PC-3 (cell line): ENCODE results near the gene ZNF629. TPM values are rescaled to one million over a fixed set of nuclear protein-coding genes. Genes with fewer than 3 reads are reported as not detected.
A peak's percentile ranks its signal among the peaks of the same experiment; 100 is the strongest.

ENCODE experiments used
- ATAC-seq: fragments of 200-7000 bp; cut with Tn5 transposase; 2 replicates; pipeline ENCODE4 v1.9.1; 2020; ENCODE audit warnings: mild to moderate bottlenecking, moderate library complexity
- BruUV-seq: library from RNA; stranded (reverse); fragments of 400-500 nt; replicated peaks from 2 replicates; lab custom pipeline; 2021; lab: Mats Ljungman, UMichigan
- CTCF ChIA-PET: fragments of 300-600 bp; sonication (Branson Sonifier 250); formaldehyde crosslinking; loops from one replicate; lab custom pipeline; 2022; ENCODE audit warnings: antibody characterized with exemption; lab: Charles Lee
- POLR2A ChIA-PET: fragments of 300-600 bp; sonication (Branson Sonifier 250); formaldehyde crosslinking; loops from one replicate; lab custom pipeline; 2022; ENCODE audit warnings: antibody characterized with exemption; ENCODE audit not compliant: unreplicated experiment; lab: Charles Lee
- DNase-seq: peaks from one replicate; pipeline ENCODE4 v3.0.0-alpha.2; 2015
- H2AFZ ChIP-seq: fragments of 300-600 bp; sonication (generic); 2 replicates; pipeline ENCODE4 v1.6.0; 2016; ENCODE audit warnings: antibody characterized with exemption, low read length
- H3F3A ChIP-seq: fragments of 300-600 bp; sonication (generic); one replicate; pipeline ENCODE4 v1.6.0; 2017; ENCODE audit warnings: antibody characterized with exemption, low read length, control low read depth, mild to moderate bottlenecking; ENCODE audit not compliant: unreplicated experiment
- H3K27ac ChIP-seq: fragments of 300-600 bp; sonication (generic); 2 replicates; pipeline ENCODE4 v1.5.1; 2016; ENCODE audit warnings: mild to moderate bottlenecking, low read length
- H3K27me3 ChIP-seq: fragments of 300-600 bp; sonication (generic); 2 replicates; pipeline ENCODE4 v1.6.1; 2016; ENCODE audit warnings: low read length, mixed read lengths
- H3K36me3 ChIP-seq: fragments of 300-600 bp; sonication (generic); 2 replicates; pipeline ENCODE4 v1.6.1; 2016; ENCODE audit warnings: low read depth, mixed run types, low read length, mixed read lengths
- H3K4me1 ChIP-seq: fragments of 300-600 bp; sonication (generic); 2 replicates; pipeline ENCODE4 v1.5.1; 2016; ENCODE audit warnings: low read length; ENCODE audit not compliant: insufficient read depth
- H3K4me2 ChIP-seq: fragments of 300-600 bp; sonication (generic); 2 replicates; pipeline ENCODE4 v1.6.0; 2016; ENCODE audit warnings: low read length
- H3K4me3 ChIP-seq: fragments of 300-600 bp; sonication (generic); 2 replicates; pipeline ENCODE4 v1.5.1; 2016; ENCODE audit warnings: mild to moderate bottlenecking, low read length, mixed read lengths
- H3K79me2 ChIP-seq: fragments of 300-600 bp; sonication (generic); 2 replicates; pipeline ENCODE4 v1.6.1; 2017; ENCODE audit warnings: low read length, mixed read lengths
- H3K9ac ChIP-seq: fragments of 300-600 bp; sonication (generic); 2 replicates; pipeline ENCODE4 v1.6.0; 2016; ENCODE audit warnings: mild to moderate bottlenecking, low read length
- H3K9me2 ChIP-seq: fragments of 300-600 bp; sonication (generic); replicated peaks from 2 replicates; pipeline ENCODE4 v1.6.1; 2016; ENCODE audit warnings: mixed run types, low read length, mixed read lengths
- H3K9me3 ChIP-seq: fragments of 300-600 bp; sonication (generic); 2 replicates; pipeline ENCODE4 v1.6.1; 2016; ENCODE audit warnings: low read length, mixed read lengths
- H4K20me1 ChIP-seq: fragments of 300-600 bp; sonication (generic); 2 replicates; pipeline ENCODE4 v1.6.1; 2016; ENCODE audit warnings: low read length, mixed read lengths
- CTCF ChIP-seq: fragments of 300-600 bp; sonication (generic); conservative IDR thresholded peaks from 2 replicates; pipeline ENCODE4 v1.5.1; 2017; ENCODE audit warnings: antibody characterized with exemption, low read depth, mild to moderate bottlenecking, low read length
- EZH2 ChIP-seq: fragments of 300-600 bp; sonication (generic); IDR thresholded peaks from one replicate; pipeline ENCODE4 v1.6.1; 2017; ENCODE audit warnings: antibody characterized with exemption, mild to moderate bottlenecking, low read length; ENCODE audit not compliant: unreplicated experiment
- EZH2phosphoT487 ChIP-seq: fragments of 300-600 bp; sonication (generic); IDR thresholded peaks from 2 replicates; pipeline ENCODE4 v1.6.1; 2018; ENCODE audit warnings: mild to moderate bottlenecking, antibody characterized with exemption, low read length, borderline replicate concordance
- intact Hi-C: fragments of 100-400 bp; cut with micrococcal nuclease; formaldehyde crosslinking; loops from 2 replicates; pipeline ENCODE4 v1.9.0; 2023
- total RNA-seq: library from RNA; depleted of rRNA; stranded (reverse); fragments of >200 nt; gene quantifications from 2 replicates; pipeline ENCODE4 v1.2.3, GENCODE V29; 2014

The ZNF629 gene
- total RNA-seq, 1 experiment from 2014 or later, result 7.8 TPM

DNA sequence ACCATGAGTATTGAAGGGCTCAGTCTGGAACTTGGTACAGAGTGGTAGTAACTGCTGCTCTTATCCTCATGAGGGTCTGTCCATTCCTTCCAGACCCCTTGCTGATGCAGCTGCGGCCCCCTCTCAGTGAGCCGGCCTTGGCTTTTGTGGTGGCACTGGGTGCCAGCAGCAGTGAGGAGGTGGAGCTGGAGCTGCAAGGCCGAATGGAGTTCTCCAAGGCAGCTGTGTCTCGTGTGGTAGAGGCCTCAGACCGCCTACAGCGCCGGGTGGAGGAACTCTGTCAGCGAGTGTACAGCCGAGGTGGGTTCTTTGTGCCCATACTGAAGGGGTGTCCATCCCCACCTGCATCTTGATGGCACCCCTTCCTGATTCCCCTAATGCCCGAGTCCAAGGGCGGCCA is 22.9 kb downstream of the ZNF629 start:
- TF ChIP-seq EZH2phosphoT487, result no peak
- no peak for TF ChIP-seq EZH2
- TF ChIP-seq CTCF, result no peak
- Histone ChIP-seq H3K4me3 (peak overlapping the region; percentile 82; the same call in 1 of the 2 replicates), H4K20me1 (peaks cover 4% of the 10 kb centered on the region; the same call in 1 of the 2 replicates), H3K27ac (no peak overlapping the region), H3K4me2 (peak overlapping the region; percentile 89), H3K9me3 (no peaks in the 10 kb centered on the region), H3K36me3 (peaks cover 21% of the 10 kb centered on the region; the same call in 1 of the 2 replicates), H3K9me2 (no peaks in the 10 kb centered on the region), H3F3A (no peaks in the 10 kb centered on the region), H3K79me2 (peaks cover 33% of the 10 kb centered on the region), H2AFZ (no peak overlapping the region), H3K4me1 (peaks cover 20% of the 10 kb centered on the region), H3K27me3 (no peaks in the 10 kb centered on the region), H3K9ac (no peak overlapping the region)
- DNase-seq, result no peak
- CTCF ChIA-PET, result no interaction called here
- intact Hi-C loops, result loop anchor here (5.0 kb wide), 1 partner anchor 107 kb away; the partner anchor contains the start of gene FBRS
- POLR2A ChIA-PET, result no interaction called here
- BruUV-seq, result no TSS peak
- no peak for ATAC-seq

- H3K79me2 ChIP-seq, result peaks cover 33% of the 10 kb centered on the region
- peak overlapping the region; percentile 89 for H3K4me2 ChIP-seq
- CTCF ChIA-PET, result interaction anchor here (0.5 kb wide), 1 partner anchor 169 kb away, joined by 6 read pairs; no protein-coding TSS in a partner anchor
- TF ChIP-seq EZH2phosphoT487 (no peak), EZH2 (no peak), CTCF (no peak)
- no peaks in the 10 kb centered on the region for H3F3A ChIP-seq
- H3K36me3 ChIP-seq, result peaks cover 21% of the 10 kb centered on the region; the same call in 1 of the 2 replicates
- H4K20me1 ChIP-seq, result peaks cover 4% of the 10 kb centered on the region; the same call in 1 of the 2 replicates
- H3K4me3 ChIP-seq, result peak overlapping the region; percentile 82
- no peak overlapping the region for H2AFZ ChIP-seq
- ATAC-seq (no peak), DNase-seq (no peak)
- no peaks in the 10 kb centered on the region for H3K27me3 ChIP-seq
- no peaks in the 10 kb centered on the region for H3K9me2 ChIP-seq
- POLR2A ChIA-PET, result no interaction called here
- intact Hi-C loops, result loop anchor here (2.0 to 5.0 kb wide), 2 partner anchors 22 to 106 kb away; partner anchors contain the start of gene FBRS
- H3K9ac ChIP-seq, result peak overlapping the region; percentile 84
- peaks cover 20% of the 10 kb centered on the region for H3K4me1 ChIP-seq
- BruUV-seq, result no TSS peak
- H3K9me3 ChIP-seq, result no peaks in the 10 kb centered on the region
- H3K27ac ChIP-seq, result no peak overlapping the region
Observed at GRCh38 chr16:30762991-30763725, 23.8 kb downstream of the ZNF629 start.
